Naive B cell (primary cell): Measurements from ENCODE around the gene TTYH2. TPM values are rescaled to one million over a fixed set of nuclear protein-coding genes. Genes with fewer than 3 reads are reported as not detected.

Source experiments
- ATAC-seq, 2 donors: fragments of 150-1000 bp; cut with Tn5 transposase; 2 replicates each; pipeline ENCODE4 v1.10.0; 2021; ENCODE audit warnings: low read depth in 2 of 2, mild to moderate bottlenecking in 2 of 2, moderate library complexity in 2 of 2
- DNase-seq: peaks from one replicate; pipeline ENCODE4 v3.0.0; 2022
- H3K27ac Mint-ChIP-seq, 6 donors: one replicate each; pipeline ENCODE4 v1.8.0; 2020 to 2022; ENCODE audit warnings: mild to moderate bottlenecking in 6 of 6, mixed read lengths in 6 of 6, moderate library complexity in 5 of 6, inconsistent platforms in 2 of 6
- H3K27me3 Mint-ChIP-seq, 3 donors: one replicate each; pipeline ENCODE4 v1.8.0; 2021 to 2022; ENCODE audit warnings: mixed read lengths in 3 of 3, mild to moderate bottlenecking in 1 of 3
- H3K36me3 Mint-ChIP-seq, 2 donors: one replicate each; pipeline ENCODE4 v1.8.0; 2020 to 2022; ENCODE audit warnings: mixed read lengths in 2 of 2, inconsistent platforms in 1 of 2, mild to moderate bottlenecking in 1 of 2
- H3K4me1 Mint-ChIP-seq, 3 donors: one replicate each; pipeline ENCODE4 v1.8.0; 2020 to 2022; ENCODE audit warnings: mixed read lengths in 3 of 3, inconsistent platforms in 1 of 3, mild to moderate bottlenecking in 1 of 3, moderate library complexity in 1 of 3
- H3K4me3 Mint-ChIP-seq, 8 donors: one replicate each; pipeline ENCODE4 v1.8.0; 2020 to 2022; ENCODE audit warnings: mild to moderate bottlenecking in 8 of 8, mixed read lengths in 8 of 8, moderate library complexity in 8 of 8, inconsistent platforms in 2 of 8
- H3K9me3 Mint-ChIP-seq, 7 donors: one replicate each; pipeline ENCODE4 v1.8.0; 2020 to 2022; ENCODE audit warnings: mixed read lengths in 7 of 7, mild to moderate bottlenecking in 5 of 7, inconsistent platforms in 2 of 7, moderate library complexity in 1 of 7
- polyA plus RNA-seq, 6 donors: library from polyadenylated mRNA; unstranded; fragments of 300-500 nt; fragmentation: Illumina TruSeq; gene quantifications; one replicate each; pipeline ENCODE4 v1.2.3, GENCODE V29; 2021; ENCODE audit warnings: low read depth in 6 of 6

Gene TTYH2
- polyA plus RNA-seq, 6 donors from 2014 or later = 0.57 to 2.0 (median 1.1) TPM

GRCh38 chr17:74237321-74237720 is 23.9 kb downstream of the TTYH2 start:
- Mint-ChIP-seq H3K4me3 (no peak overlapping the region), H3K27ac (no peak overlapping the region), H3K4me1 (peaks cover 4 to 20% (median 11%) of the 10 kb centered on the region in 3 donors), H3K9me3 (no peaks in the 10 kb centered on the region), H3K36me3 (no peaks in the 10 kb centered on the region), H3K27me3 (no peaks in the 10 kb centered on the region)
- DNase-seq = no peak
- ATAC-seq = no peak

- Mint-ChIP-seq H3K27ac (no peak overlapping the region), H3K4me1 (peaks cover 0 to 13% (median 8%) of the 10 kb centered on the region in 3 donors), H3K9me3 (no peaks in the 10 kb centered on the region), H3K4me3 (no peak overlapping the region), H3K36me3 (no peaks in the 10 kb centered on the region), H3K27me3 (no peaks in the 10 kb centered on the region)
- DNase-seq (no peak), ATAC-seq (no peak)
Observed at GRCh38 chr17:74239172-74239571, 25.8 kb downstream of the TTYH2 start.

- Mint-ChIP-seq H3K4me3 (no peak overlapping the region), H3K27me3 (no peaks in the 10 kb centered on the region), H3K9me3 (no peaks in the 10 kb centered on the region), H3K36me3 (no peaks in the 10 kb centered on the region), H3K4me1 (no peaks in the 10 kb centered on the region), H3K27ac (peak overlapping the region in 1 of 6 donors; percentile 27)
- DNase-seq = no peak
- no peak for ATAC-seq
Observed at GRCh38 chr17:74240618-74241205, 27.3 kb downstream of the TTYH2 start.

- H3K4me3 Mint-ChIP-seq = no peak overlapping the region
- no peak overlapping the region for H3K27ac Mint-ChIP-seq
- H3K4me1 Mint-ChIP-seq = no peaks in the 10 kb centered on the region
- H3K36me3 Mint-ChIP-seq = no peaks in the 10 kb centered on the region
- ATAC-seq (no peak), DNase-seq (no peak)
- no peaks in the 10 kb centered on the region for H3K27me3 Mint-ChIP-seq
- H3K9me3 Mint-ChIP-seq = no peaks in the 10 kb centered on the region
Observed at GRCh38 chr17:74241431-74241830, 28.1 kb downstream of the TTYH2 start.

GRCh38 chr17:74241847-74242246 is 28.5 kb downstream of the TTYH2 start:
- Mint-ChIP-seq H3K9me3 (no peaks in the 10 kb centered on the region), H3K36me3 (no peaks in the 10 kb centered on the region), H3K4me1 (no peaks in the 10 kb centered on the region), H3K27me3 (no peaks in the 10 kb centered on the region), H3K4me3 (no peak overlapping the region), H3K27ac (no peak overlapping the region)
- DNase-seq = no peak
- ATAC-seq = no peak

GRCh38 chr17:74243013-74243755 is 29.8 kb downstream of the TTYH2 start:
- H3K27ac Mint-ChIP-seq = peak overlapping the region in 1 of 6 donors; percentile 16
- no peak for DNase-seq
- H3K9me3 Mint-ChIP-seq = no peaks in the 10 kb centered on the region
- H3K4me1 Mint-ChIP-seq = no peaks in the 10 kb centered on the region
- ATAC-seq = no peak
- H3K4me3 Mint-ChIP-seq = no peak overlapping the region
- H3K27me3 Mint-ChIP-seq = no peaks in the 10 kb centered on the region
- H3K36me3 Mint-ChIP-seq = no peaks in the 10 kb centered on the region

GRCh38 chr17:74244128-74244527 is 30.8 kb downstream of the TTYH2 start:
- ATAC-seq (no peak), DNase-seq (no peak)
- Mint-ChIP-seq H3K9me3 (no peaks in the 10 kb centered on the region), H3K4me1 (no peaks in the 10 kb centered on the region), H3K27ac (no peak overlapping the region), H3K27me3 (no peaks in the 10 kb centered on the region), H3K4me3 (no peak overlapping the region), H3K36me3 (no peaks in the 10 kb centered on the region)

GRCh38 chr17:74244548-74244947 is 31.2 kb downstream of the TTYH2 start:
- Mint-ChIP-seq H3K9me3 (no peaks in the 10 kb centered on the region), H3K27ac (no peak overlapping the region), H3K4me1 (no peaks in the 10 kb centered on the region), H3K27me3 (no peaks in the 10 kb centered on the region), H3K36me3 (no peaks in the 10 kb centered on the region), H3K4me3 (no peak overlapping the region)
- DNase-seq = no peak
- no peak for ATAC-seq

GRCh38 chr17:74245145-74245831 is 31.9 kb downstream of the TTYH2 start:
- H3K36me3 Mint-ChIP-seq = no peaks in the 10 kb centered on the region
- H3K27ac Mint-ChIP-seq = no peak overlapping the region
- no peak overlapping the region for H3K4me3 Mint-ChIP-seq
- H3K4me1 Mint-ChIP-seq = no peaks in the 10 kb centered on the region
- H3K9me3 Mint-ChIP-seq = no peaks in the 10 kb centered on the region
- no peak for ATAC-seq
- H3K27me3 Mint-ChIP-seq = no peaks in the 10 kb centered on the region
- DNase-seq = no peak

GRCh38 chr17:74245871-74246270 is 32.5 kb downstream of the TTYH2 start:
- Mint-ChIP-seq H3K27ac (no peak overlapping the region), H3K4me3 (no peak overlapping the region), H3K4me1 (no peaks in the 10 kb centered on the region), H3K36me3 (no peaks in the 10 kb centered on the region), H3K27me3 (no peaks in the 10 kb centered on the region), H3K9me3 (no peaks in the 10 kb centered on the region)
- no peak for DNase-seq
- no peak for ATAC-seq

GRCh38 chr17:74249590-74250270 is 36.4 kb downstream of the TTYH2 start:
- no peak for ATAC-seq
- H3K36me3 Mint-ChIP-seq = no peaks in the 10 kb centered on the region
- H3K4me1 Mint-ChIP-seq = no peaks in the 10 kb centered on the region

GRCh38 chr17:74250324-74250995 is 37.1 kb downstream of the TTYH2 start:
- Mint-ChIP-seq H3K4me1 (no peaks in the 10 kb centered on the region), H3K36me3 (no peaks in the 10 kb centered on the region), H3K9me3 (no peaks in the 10 kb centered on the region), H3K27me3 (no peaks in the 10 kb centered on the region), H3K27ac (peak overlapping the region in 2 of 6 donors; percentile 0 to 27), H3K4me3 (no peak overlapping the region)
- no peak for ATAC-seq
- no peak for DNase-seq

More at GRCh38 chr17:74249590-74250270, 36.4 kb downstream of the TTYH2 start:
- H3K27ac Mint-ChIP-seq = no peak overlapping the region
- DNase-seq = no peak
- H3K4me3 Mint-ChIP-seq = no peak overlapping the region
- no peaks in the 10 kb centered on the region for H3K9me3 Mint-ChIP-seq
- H3K27me3 Mint-ChIP-seq = no peaks in the 10 kb centered on the region

- ATAC-seq (no peak), DNase-seq (no peak)
- Mint-ChIP-seq H3K4me1 (no peaks in the 10 kb centered on the region), H3K9me3 (no peaks in the 10 kb centered on the region), H3K27ac (peak overlapping the region in 1 of 6 donors; percentile 0), H3K36me3 (no peaks in the 10 kb centered on the region), H3K4me3 (no peak overlapping the region), H3K27me3 (no peaks in the 10 kb centered on the region)
Observed at GRCh38 chr17:74251051-74251450, 37.7 kb downstream of the TTYH2 start.
